Measurements from ENCODE around the gene SOST. TPM values are rescaled to one million over a fixed set of nuclear protein-coding genes. Genes with fewer than 3 reads are reported as not detected.

The SOST gene
- total RNA-seq, 2 experiments from 2014 or later, result not detected

GRCh38 chr17:43753493-43754129 lies 5.0 kb downstream of the SOST start:
- peak; percentile 63 for ATAC-seq
- peaks cover 68% of the 10 kb centered on the region for H3K27me3 Mint-ChIP-seq

GRCh38 chr17:43750153-43750552 lies 8.4 kb downstream of the SOST start:
- peaks cover 21% of the 10 kb centered on the region for H3K4me1 Mint-ChIP-seq
- H3K27me3 Mint-ChIP-seq, result peaks cover 79% of the 10 kb centered on the region
- H3K9me3 Mint-ChIP-seq (ENCODE audit: low read depth), result no peaks in the 10 kb centered on the region
- no peak for DNase-seq
- CTCF ChIA-PET, result interaction anchor here (1.7 to 1.9 kb wide), 2 partner anchors 9 to 56 kb away, joined by 6 to 7 read pairs; no protein-coding TSS in a partner anchor
- no peak overlapping the region for H3K4me3 Mint-ChIP-seq
- no peak overlapping the region for H3K27ac Mint-ChIP-seq
- H3K36me3 Mint-ChIP-seq, result no peaks in the 10 kb centered on the region
- no peak for ATAC-seq

More at GRCh38 chr17:43753493-43754129, 5.0 kb downstream of the SOST start:
- Mint-ChIP-seq H3K4me1 (peaks cover 21% of the 10 kb centered on the region), H3K4me3 (no peak overlapping the region), H3K27ac (no peak overlapping the region), H3K9me3 (ENCODE audit: low read depth) (no peaks in the 10 kb centered on the region), H3K36me3 (no peaks in the 10 kb centered on the region)
- CTCF ChIA-PET, result interaction anchor here (0.9 to 20.3 kb wide), 6 partner anchors 13 to 68 kb away, joined by 3 to 569 read pairs (median 4); no protein-coding TSS in a partner anchor
- peak; percentile 66 for DNase-seq

- H3K9me3 Mint-ChIP-seq (ENCODE audit: low read depth), result no peaks in the 10 kb centered on the region
- ATAC-seq (no peak), DNase-seq (no peak)
- H3K4me1 Mint-ChIP-seq, result no peaks in the 10 kb centered on the region
- CTCF ChIA-PET, result interaction anchor here (0.9 to 2.9 kb wide), 4 partner anchors 14 to 164 kb away, joined by 3 to 11 read pairs (median 6); partner anchors contain the start of gene SOST
- H3K27ac Mint-ChIP-seq, result no peak overlapping the region
- no peaks in the 10 kb centered on the region for H3K36me3 Mint-ChIP-seq
- peaks cover 67% of the 10 kb centered on the region for H3K27me3 Mint-ChIP-seq
- H3K4me3 Mint-ChIP-seq, result no peak overlapping the region
These were observed 13.1 kb downstream of the SOST start for GRCh38 chr17:43745541-43745940.

GRCh38 chr17:43741636-43742035 lies 17.0 kb downstream of the SOST start:
- H3K4me1 Mint-ChIP-seq, result no peaks in the 10 kb centered on the region
- ATAC-seq (no peak), DNase-seq (no peak)
- H3K36me3 Mint-ChIP-seq, result no peaks in the 10 kb centered on the region
- no peak overlapping the region for H3K27ac Mint-ChIP-seq
- CTCF ChIA-PET, result interaction anchor here (0.5 to 2.2 kb wide), 3 partner anchors 19 to 216 kb away, joined by 4 to 9 read pairs (median 5); no protein-coding TSS in a partner anchor
- H3K9me3 Mint-ChIP-seq (ENCODE audit: low read depth), result no peaks in the 10 kb centered on the region
- no peak overlapping the region for H3K4me3 Mint-ChIP-seq
- H3K27me3 Mint-ChIP-seq, result peaks cover 60% of the 10 kb centered on the region

- no peak for ATAC-seq
- H3K4me1 Mint-ChIP-seq, result no peaks in the 10 kb centered on the region
- H3K4me3 Mint-ChIP-seq, result no peak overlapping the region
- no peaks in the 10 kb centered on the region for H3K36me3 Mint-ChIP-seq
- CTCF ChIA-PET, result interaction anchor here (1.7 to 2.2 kb wide), 2 partner anchors 20 to 45 kb away, joined by 5 to 9 read pairs; no protein-coding TSS in a partner anchor
- no peaks in the 10 kb centered on the region for H3K9me3 Mint-ChIP-seq (ENCODE audit: low read depth)
- peaks cover 53% of the 10 kb centered on the region for H3K27me3 Mint-ChIP-seq
- H3K27ac Mint-ChIP-seq, result no peak overlapping the region
- no peak for DNase-seq
These were observed 18.1 kb downstream of the SOST start for GRCh38 chr17:43740541-43740940.

GRCh38 chr17:43737722-43738121 lies 20.9 kb downstream of the SOST start:
- Mint-ChIP-seq H3K27ac (no peak overlapping the region), H3K4me3 (no peak overlapping the region), H3K27me3 (peaks cover 48% of the 10 kb centered on the region), H3K36me3 (no peaks in the 10 kb centered on the region), H3K4me1 (no peaks in the 10 kb centered on the region), H3K9me3 (ENCODE audit: low read depth) (no peaks in the 10 kb centered on the region)
- DNase-seq (no peak), ATAC-seq (no peak)
- CTCF ChIA-PET, result interaction anchor here (1.0 to 1.7 kb wide), 3 partner anchors 23 to 43 kb away, joined by 3 to 5 read pairs (median 3); no protein-coding TSS in a partner anchor

- CTCF ChIA-PET, result no interaction called here
- no peaks in the 10 kb centered on the region for H3K4me1 Mint-ChIP-seq
- H3K9me3 Mint-ChIP-seq (ENCODE audit: low read depth), result no peaks in the 10 kb centered on the region
- H3K27ac Mint-ChIP-seq, result no peak overlapping the region
- H3K36me3 Mint-ChIP-seq, result no peaks in the 10 kb centered on the region
- peaks cover 43% of the 10 kb centered on the region for H3K27me3 Mint-ChIP-seq
- no peak overlapping the region for H3K4me3 Mint-ChIP-seq
- DNase-seq (no peak), ATAC-seq (no peak)
These were observed 22.2 kb downstream of the SOST start for GRCh38 chr17:43736389-43736788.

GRCh38 chr17:43734376-43734775 lies 24.2 kb downstream of the SOST start:
- Mint-ChIP-seq H3K4me1 (no peaks in the 10 kb centered on the region), H3K27me3 (peaks cover 40% of the 10 kb centered on the region), H3K9me3 (ENCODE audit: low read depth) (no peaks in the 10 kb centered on the region), H3K36me3 (no peaks in the 10 kb centered on the region), H3K27ac (no peak overlapping the region), H3K4me3 (no peak overlapping the region)
- CTCF ChIA-PET, result interaction anchor here (1.4 kb wide), 1 partner anchor 19 kb away, joined by 3 read pairs; no protein-coding TSS in a partner anchor
- ATAC-seq, result no peak
- no peak for DNase-seq

- CTCF ChIA-PET, result interaction anchor here (1.4 kb wide), 1 partner anchor 18 kb away, joined by 3 read pairs; no protein-coding TSS in a partner anchor
- H3K4me3 Mint-ChIP-seq, result no peak overlapping the region
- H3K27me3 Mint-ChIP-seq, result peaks cover 40% of the 10 kb centered on the region
- H3K9me3 Mint-ChIP-seq (ENCODE audit: low read depth), result no peaks in the 10 kb centered on the region
- H3K4me1 Mint-ChIP-seq, result no peaks in the 10 kb centered on the region
- no peaks in the 10 kb centered on the region for H3K36me3 Mint-ChIP-seq
- ATAC-seq, result no peak
- no peak overlapping the region for H3K27ac Mint-ChIP-seq
- no peak for DNase-seq
These were observed 24.6 kb downstream of the SOST start for GRCh38 chr17:43733956-43734355.

- Mint-ChIP-seq H3K4me3 (no peak overlapping the region), H3K9me3 (ENCODE audit: low read depth) (no peaks in the 10 kb centered on the region), H3K36me3 (no peaks in the 10 kb centered on the region), H3K27me3 (peaks cover 34% of the 10 kb centered on the region), H3K27ac (no peak overlapping the region), H3K4me1 (no peaks in the 10 kb centered on the region)
- CTCF ChIA-PET, result interaction anchor here (1.2 kb wide), 1 partner anchor 14 kb away, joined by 3 read pairs; no protein-coding TSS in a partner anchor
- DNase-seq, result no peak
- ATAC-seq, result no peak
These were observed 25.6 kb downstream of the SOST start for GRCh38 chr17:43732958-43733357.

- ATAC-seq, result no peak
- CTCF ChIA-PET, result interaction anchor here (0.9 to 1.1 kb wide), 2 partner anchors 34 to 36 kb away, joined by 3 to 5 read pairs; no protein-coding TSS in a partner anchor
- Mint-ChIP-seq H3K4me1 (no peaks in the 10 kb centered on the region), H3K9me3 (ENCODE audit: low read depth) (no peaks in the 10 kb centered on the region), H3K27me3 (peaks cover 3% of the 10 kb centered on the region), H3K36me3 (no peaks in the 10 kb centered on the region), H3K27ac (no peak overlapping the region), H3K4me3 (no peak overlapping the region)
- no peak for DNase-seq
These were observed 30.5 kb downstream of the SOST start for GRCh38 chr17:43728081-43728480.

GRCh38 chr17:43723697-43724359 lies 34.8 kb downstream of the SOST start:
- no peak overlapping the region for H3K27ac Mint-ChIP-seq
- no peaks in the 10 kb centered on the region for H3K9me3 Mint-ChIP-seq (ENCODE audit: low read depth)
- H3K4me1 Mint-ChIP-seq, result peaks cover 12% of the 10 kb centered on the region

GRCh38 chr17:43722870-43723665 lies 35.5 kb downstream of the SOST start:
- Mint-ChIP-seq H3K27me3 (peaks cover 13% of the 10 kb centered on the region), H3K27ac (no peak overlapping the region), H3K4me1 (peaks cover 12% of the 10 kb centered on the region), H3K4me3 (no peak overlapping the region), H3K36me3 (peaks cover 2% of the 10 kb centered on the region), H3K9me3 (ENCODE audit: low read depth) (no peaks in the 10 kb centered on the region)
- DNase-seq (no peak), ATAC-seq (no peak)
- CTCF ChIA-PET, result interaction anchor here (1.8 kb wide), 1 partner anchor 29 kb away, joined by 5 read pairs; no protein-coding TSS in a partner anchor

More at GRCh38 chr17:43723697-43724359, 34.8 kb downstream of the SOST start:
- Mint-ChIP-seq H3K36me3 (peaks cover 2% of the 10 kb centered on the region), H3K27me3 (peaks cover 9% of the 10 kb centered on the region), H3K4me3 (no peak overlapping the region)
- DNase-seq (no peak), ATAC-seq (no peak)
- CTCF ChIA-PET, result interaction anchor here (1.2 to 1.8 kb wide), 3 partner anchors 30 to 37 kb away, joined by 4 to 5 read pairs (median 5); no protein-coding TSS in a partner anchor
